GM18909 (cell line): ENCODE measurements around the gene THOC2.
A peak's percentile ranks its signal among the peaks of the same experiment; 100 is the strongest.
"Not testable (repeated sequence)": the region's sequence is repeated elsewhere in the genome, so short reads cannot be mapped to it uniquely, and the experiment has no call there.

Source experiments
- ATAC-seq: cut with Tn5 transposase; IDR thresholded peaks from one replicate; pipeline ENCODE4 v1.9.1; 2021; ENCODE audit warnings: mild to moderate bottlenecking; ENCODE audit not compliant: unreplicated experiment, poor library complexity

Gene THOC2

GRCh38 chrX:123588723-123589122 is 144.1 kb downstream of the THOC2 start:
- ATAC-seq, result no peak

GRCh38 chrX:123581586-123581985 is 151.3 kb downstream of the THOC2 start:
- ATAC-seq, result peak; percentile 61

GRCh38 chrX:123580792-123581191 is 152.1 kb downstream of the THOC2 start:
- ATAC-seq, result no peak

- not testable (repeated sequence) for ATAC-seq
Measured at GRCh38 chrX:123574027-123574426, 158.8 kb downstream of the THOC2 start.

GRCh38 chrX:123570011-123570590 is 162.8 kb downstream of the THOC2 start:
- ATAC-seq, result no peak

GRCh38 chrX:123563167-123563566 is 169.7 kb downstream of the THOC2 start:
- ATAC-seq, result no peak

- no peak for ATAC-seq
Measured at GRCh38 chrX:123562342-123563146, 170.3 kb downstream of the THOC2 start.

GRCh38 chrX:123561439-123562215 is 171.2 kb downstream of the THOC2 start:
- ATAC-seq, result no peak

GRCh38 chrX:123550829-123551228 is 182.0 kb downstream of the THOC2 start:
- ATAC-seq, result no peak
